HepG2 (cell line): Measurements from ENCODE around the gene COMP. TPM values are rescaled to one million over a fixed set of nuclear protein-coding genes. Genes with fewer than 3 reads are reported as not detected.

Experiments
- ADNP ChIP-seq: sonication (generic); formaldehyde crosslinking; IDR thresholded peaks from 2 replicates; pipeline ENCODE4 v1.4.0; 2020; ENCODE audit warnings: missing genetic modification reagents
- ATF7-NPFF ChIP-seq: sonication (generic); formaldehyde crosslinking; IDR thresholded peaks from 2 replicates; pipeline ENCODE4 v1.8.1; 2023; ENCODE audit warnings: mild to moderate bottlenecking, low read depth, missing genetic modification reagents, moderate library complexity
- CCAR2 ChIP-seq: fragments of 200-400 bp; formaldehyde crosslinking; optimal IDR thresholded peaks from 2 replicates; pipeline ENCODE3; 2018; ENCODE audit warnings: low read depth, mild to moderate bottlenecking, low read length, moderate library complexity
- IRF9 ChIP-seq: sonication (generic); formaldehyde crosslinking; IDR thresholded peaks from 2 replicates; pipeline ENCODE4 v1.8.0; 2022; ENCODE audit warnings: missing genetic modification reagents, mild to moderate bottlenecking, borderline replicate concordance
- MXD1 ChIP-seq: sonication (generic); formaldehyde crosslinking; IDR thresholded peaks from 2 replicates; pipeline ENCODE4 v1.4.0; 2020; ENCODE audit warnings: mild to moderate bottlenecking, missing genetic modification reagents
- PHB2 ChIP-seq: fragments of 450-650 bp; IDR thresholded peaks from 2 replicates; pipeline ENCODE4 v1.6.1; 2018; ENCODE audit not compliant: partially characterized antibody
- PITX1 ChIP-seq: sonication (generic); formaldehyde crosslinking; IDR thresholded peaks from 2 replicates; pipeline ENCODE4 v1.5.1; 2020; ENCODE audit warnings: mild to moderate bottlenecking, missing genetic modification reagents
- RBAK ChIP-seq: sonication (generic); formaldehyde crosslinking; IDR thresholded peaks from 2 replicates; pipeline ENCODE4 v1.5.1; 2020; ENCODE audit warnings: mild to moderate bottlenecking, missing genetic modification reagents
- REXO4 ChIP-seq: sonication (generic); formaldehyde crosslinking; IDR thresholded peaks from 2 replicates; pipeline ENCODE4 v1.8.0; 2022; ENCODE audit warnings: missing genetic modification reagents, mild to moderate bottlenecking, borderline replicate concordance
- SNAI1 ChIP-seq: sonication (generic); formaldehyde crosslinking; IDR thresholded peaks from 2 replicates; pipeline ENCODE4 v1.5.0; 2020; ENCODE audit warnings: mild to moderate bottlenecking, missing genetic modification reagents, borderline replicate concordance
- TAF15 ChIP-seq: fragments of 200-400 bp; formaldehyde crosslinking; IDR thresholded peaks from one replicate; pipeline ENCODE4 v1.6.1; 2018; ENCODE audit warnings: mild to moderate bottlenecking, low read depth, low read length; ENCODE audit not compliant: poor library complexity, severe bottlenecking
- THYN1 ChIP-seq: sonication (generic); formaldehyde crosslinking; IDR thresholded peaks from 2 replicates; pipeline ENCODE4 v1.8.1; 2023; ENCODE audit warnings: low read depth, mild to moderate bottlenecking, moderate library complexity, missing genetic modification reagents, borderline replicate concordance
- TIGD3 ChIP-seq: sonication (generic); formaldehyde crosslinking; IDR thresholded peaks from 2 replicates; pipeline ENCODE4 v1.5.1; 2020; ENCODE audit warnings: mild to moderate bottlenecking, missing genetic modification reagents, borderline replicate concordance
- ZBTB44 ChIP-seq: sonication (generic); formaldehyde crosslinking; IDR thresholded peaks from 2 replicates; pipeline ENCODE4 v1.4.0; 2020; ENCODE audit warnings: missing genetic modification reagents
- ZBTB7B ChIP-seq: sonication (generic); formaldehyde crosslinking; IDR thresholded peaks from 2 replicates; pipeline ENCODE4 v1.4.0; 2020; ENCODE audit warnings: missing genetic modification reagents
- ZMAT3 ChIP-seq: sonication (generic); formaldehyde crosslinking; conservative IDR thresholded peaks from 2 replicates; pipeline ENCODE4 v1.7.0; 2021; ENCODE audit warnings: missing genetic modification reagents
- ZNF34 ChIP-seq: sonication (generic); formaldehyde crosslinking; IDR thresholded peaks from 2 replicates; pipeline ENCODE4 v1.4.0; 2020; ENCODE audit warnings: mild to moderate bottlenecking, missing genetic modification reagents, borderline replicate concordance
- polyA plus RNA-seq, 8 experiments: library from polyadenylated mRNA; depleted of rRNA in 3 of 8; stranded (reverse) in 7 of 8; unstranded in 1 of 8; fragments of >200 nt; fragmentation: Illumina TruSeq in 4 of 8; extraction: Trizol in 4 of 8; gene quantifications; 2 replicates each; pipeline versions ENCODE4 v1.2.1 to v1.2.3, GENCODE V29; 2011 to 2016; ENCODE audit warnings: low read depth in 4 of 8, missing spikeins in 1 of 8, mixed read lengths in 1 of 8; ENCODE audit not compliant: insufficient read depth in 1 of 8
- total RNA-seq, 5 experiments: library from RNA; depleted of rRNA; stranded (reverse); fragments of >200 nt; fragmentation: Illumina TruSeq; extraction: Trizol; gene quantifications; 2 replicates each; pipeline ENCODE4 v1.2.3, GENCODE V29; 2016; ENCODE audit warnings: low read depth in 1 of 5
- TF ChIP-seq, protein P1 (sequence below): IDR thresholded peaks from 2 replicates; pipeline ENCODE4 v1.6.1; 2016; ENCODE audit warnings: low read depth, borderline replicate concordance
- TF ChIP-seq, protein P2 (sequence below): sonication (generic); formaldehyde crosslinking; IDR thresholded peaks from 2 replicates; pipeline ENCODE4 v1.5.0; 2020; ENCODE audit warnings: mild to moderate bottlenecking, missing genetic modification reagents

Gene COMP
- total and polyA plus RNA-seq, 2 of the 13 experiments (the other 11 are each of a cell fraction or from before 2014, with no cell fraction given): 0.04 to 0.13 TPM

DNA sequence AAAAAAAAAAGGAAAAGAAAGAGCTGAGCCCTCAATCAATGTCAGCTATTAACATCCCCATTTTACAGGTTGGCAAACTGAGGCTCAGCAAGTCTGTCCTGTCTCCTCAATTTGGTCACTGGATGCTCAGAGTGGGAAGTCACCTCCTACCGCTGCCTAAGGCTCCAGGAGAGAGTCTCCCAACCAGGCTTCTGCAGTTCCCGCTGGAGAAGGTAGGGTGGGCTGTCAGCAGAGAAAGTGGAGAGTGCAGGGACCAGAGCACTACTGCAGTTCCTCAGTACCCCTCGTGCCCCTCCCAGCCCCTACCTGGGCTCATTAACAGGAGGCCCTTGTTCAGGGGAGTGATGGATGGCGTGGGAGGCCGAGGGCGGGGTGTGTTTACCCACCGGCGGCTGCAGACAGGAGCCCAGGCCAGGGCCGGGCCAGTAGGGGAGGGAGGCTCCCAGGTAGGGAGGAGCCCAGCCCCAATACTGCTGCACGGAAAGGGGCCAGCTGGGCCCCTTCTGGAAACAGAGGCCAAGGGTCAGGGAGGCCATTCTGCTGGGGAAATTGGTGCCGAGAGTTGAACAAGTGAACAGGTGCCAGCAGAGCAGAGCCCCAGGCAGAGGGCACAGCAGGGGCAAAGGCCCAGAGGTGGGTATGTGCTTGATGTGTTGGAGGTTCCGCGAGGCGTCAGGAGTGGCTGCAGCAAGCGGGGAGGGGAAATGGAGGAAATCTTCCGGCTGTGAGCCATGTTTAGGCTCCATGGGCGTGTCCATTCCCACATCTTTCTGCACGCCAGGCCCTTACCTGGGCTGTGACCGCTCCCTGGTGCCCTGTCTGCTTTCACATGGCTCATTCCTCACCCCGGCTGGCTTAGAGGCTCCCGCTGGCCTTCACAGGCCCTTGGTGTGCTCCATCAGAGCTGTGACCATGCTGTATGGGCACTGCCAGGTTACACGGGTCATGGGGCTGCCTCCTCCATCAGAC is 7.6 kb upstream of the COMP start (continued):
- no peak for TF ChIP-seq THYN1 (CRISPR knock-in tag)
- no peak for TF ChIP-seq TAF15
- no peak for TF ChIP-seq ZBTB44
- peak; percentile 68; the same call in 1 of the 2 replicates for TF ChIP-seq SNAI1 (CRISPR knock-in tag)
- TF ChIP-seq, protein P1, sequence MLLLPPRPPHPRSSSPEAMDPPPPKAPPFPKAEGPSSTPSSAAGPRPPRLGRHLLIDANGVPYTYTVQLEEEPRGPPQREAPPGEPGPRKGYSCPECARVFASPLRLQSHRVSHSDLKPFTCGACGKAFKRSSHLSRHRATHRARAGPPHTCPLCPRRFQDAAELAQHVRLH (CRISPR knock-in tag): peak; percentile 52; the same call in 1 of the 2 replicates
- TF ChIP-seq ADNP (CRISPR knock-in tag): no peak
- TF ChIP-seq, protein P2, sequence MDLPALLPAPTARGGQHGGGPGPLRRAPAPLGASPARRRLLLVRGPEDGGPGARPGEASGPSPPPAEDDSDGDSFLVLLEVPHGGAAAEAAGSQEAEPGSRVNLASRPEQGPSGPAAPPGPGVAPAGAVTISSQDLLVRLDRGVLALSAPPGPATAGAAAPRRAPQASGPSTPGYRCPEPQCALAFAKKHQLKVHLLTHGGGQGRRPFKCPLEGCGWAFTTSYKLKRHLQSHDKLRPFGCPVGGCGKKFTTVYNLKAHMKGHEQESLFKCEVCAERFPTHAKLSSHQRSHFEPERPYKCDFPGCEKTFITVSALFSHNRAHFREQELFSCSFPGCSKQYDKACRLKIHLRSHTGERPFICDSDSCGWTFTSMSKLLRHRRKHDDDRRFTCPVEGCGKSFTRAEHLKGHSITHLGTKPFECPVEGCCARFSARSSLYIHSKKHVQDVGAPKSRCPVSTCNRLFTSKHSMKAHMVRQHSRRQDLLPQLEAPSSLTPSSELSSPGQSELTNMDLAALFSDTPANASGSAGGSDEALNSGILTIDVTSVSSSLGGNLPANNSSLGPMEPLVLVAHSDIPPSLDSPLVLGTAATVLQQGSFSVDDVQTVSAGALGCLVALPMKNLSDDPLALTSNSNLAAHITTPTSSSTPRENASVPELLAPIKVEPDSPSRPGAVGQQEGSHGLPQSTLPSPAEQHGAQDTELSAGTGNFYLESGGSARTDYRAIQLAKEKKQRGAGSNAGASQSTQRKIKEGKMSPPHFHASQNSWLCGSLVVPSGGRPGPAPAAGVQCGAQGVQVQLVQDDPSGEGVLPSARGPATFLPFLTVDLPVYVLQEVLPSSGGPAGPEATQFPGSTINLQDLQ: no peak
- peak; percentile 73 for TF ChIP-seq ZBTB7B (CRISPR knock-in tag)
- TF ChIP-seq PITX1 (CRISPR knock-in tag): peak; percentile 56; the same call in 1 of the 2 replicates
- no peak for TF ChIP-seq ZMAT3 (CRISPR knock-in tag)
- no peak for TF ChIP-seq TIGD3 (CRISPR knock-in tag)
- no peak for TF ChIP-seq ATF7-NPFF (CRISPR knock-in tag)
- no peak for TF ChIP-seq IRF9
- TF ChIP-seq MXD1 (CRISPR knock-in tag): no peak
- TF ChIP-seq REXO4 (CRISPR knock-in tag): no peak
- no peak for TF ChIP-seq CCAR2
- no peak for TF ChIP-seq RBAK
- no peak for TF ChIP-seq PHB2
- TF ChIP-seq ZNF34 (CRISPR knock-in tag): 0 out of 2 replicates have a peak, but pooled peaks have one; percentile 59
